ENCODE measurements around the gene NT5C3A. TPM values are rescaled to one million over a fixed set of nuclear protein-coding genes. Genes with fewer than 3 reads are reported as not detected.

Gene NT5C3A
- total and polyA plus RNA-seq, 2 experiments from 2014 or later, result 21.2 to 38.0 TPM

DNA sequence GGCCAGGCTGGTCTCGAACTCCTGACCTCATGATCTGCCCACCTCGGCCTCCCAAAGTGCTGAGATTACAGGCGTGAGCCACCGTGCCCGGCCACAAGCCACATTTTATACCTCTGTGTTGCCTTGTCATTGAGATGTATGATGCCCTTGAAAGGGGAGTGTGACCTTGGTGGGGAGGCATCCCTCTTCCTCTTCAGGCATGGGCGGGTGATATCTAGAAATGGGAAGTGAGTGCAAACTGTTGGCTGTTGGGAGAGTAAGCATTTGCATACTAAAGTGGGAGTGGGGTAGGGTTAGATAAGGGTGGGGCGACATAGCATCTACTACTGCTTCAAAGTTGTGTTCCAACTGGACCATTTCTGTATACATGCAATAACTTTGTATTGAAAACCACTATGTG, 26.6 kb upstream of the NT5C3A start:
- H3K27me3 ChIP-seq, result no peaks in the 10 kb centered on the region
- 94% methylated on average over 7 of the region's 7 CpGs for WGBS (ENCODE audit: low lambda C conversion rate, missing lambda C conversion rate)
- H3K36me3 ChIP-seq (replicated peaks; ENCODE audit: insufficient read depth, low read depth), result no peaks in the 10 kb centered on the region
- no peak overlapping the region for H3K4me3 ChIP-seq
- no peaks in the 10 kb centered on the region for H3K9me2 ChIP-seq (replicated peaks; ENCODE audit: insufficient read depth)
- H3K27ac ChIP-seq, result no peak overlapping the region
- no peaks in the 10 kb centered on the region for H4K20me1 ChIP-seq (ENCODE audit: insufficient read depth, poor library complexity, severe bottlenecking)
- DNase-seq (ENCODE audit: low spot score), result no peak
- H3K9me3 ChIP-seq (ENCODE audit: low read depth), result no peaks in the 10 kb centered on the region
- no peak overlapping the region for H3K4me2 ChIP-seq
- H2AFZ ChIP-seq, result no peak overlapping the region
- no peaks in the 10 kb centered on the region for H3K79me2 ChIP-seq
- TF ChIP-seq EZH2 (IDR thresholded peaks at IDR 0.05; ENCODE audit: borderline replicate concordance) (no peak), EZH2phosphoT487 (IDR thresholded peaks at IDR 0.05; ENCODE audit: low read depth, severe bottlenecking, unreplicated experiment) (no peak)
- TF ChIP-seq, protein P1, sequence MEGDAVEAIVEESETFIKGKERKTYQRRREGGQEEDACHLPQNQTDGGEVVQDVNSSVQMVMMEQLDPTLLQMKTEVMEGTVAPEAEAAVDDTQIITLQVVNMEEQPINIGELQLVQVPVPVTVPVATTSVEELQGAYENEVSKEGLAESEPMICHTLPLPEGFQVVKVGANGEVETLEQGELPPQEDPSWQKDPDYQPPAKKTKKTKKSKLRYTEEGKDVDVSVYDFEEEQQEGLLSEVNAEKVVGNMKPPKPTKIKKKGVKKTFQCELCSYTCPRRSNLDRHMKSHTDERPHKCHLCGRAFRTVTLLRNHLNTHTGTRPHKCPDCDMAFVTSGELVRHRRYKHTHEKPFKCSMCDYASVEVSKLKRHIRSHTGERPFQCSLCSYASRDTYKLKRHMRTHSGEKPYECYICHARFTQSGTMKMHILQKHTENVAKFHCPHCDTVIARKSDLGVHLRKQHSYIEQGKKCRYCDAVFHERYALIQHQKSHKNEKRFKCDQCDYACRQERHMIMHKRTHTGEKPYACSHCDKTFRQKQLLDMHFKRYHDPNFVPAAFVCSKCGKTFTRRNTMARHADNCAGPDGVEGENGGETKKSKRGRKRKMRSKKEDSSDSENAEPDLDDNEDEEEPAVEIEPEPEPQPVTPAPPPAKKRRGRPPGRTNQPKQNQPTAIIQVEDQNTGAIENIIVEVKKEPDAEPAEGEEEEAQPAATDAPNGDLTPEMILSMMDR (IDR thresholded peaks at IDR 0.05; ENCODE audit: poor library complexity), result no peak
- H3K4me1 ChIP-seq (ENCODE audit: insufficient read depth), result no peaks in the 10 kb centered on the region

DNA sequence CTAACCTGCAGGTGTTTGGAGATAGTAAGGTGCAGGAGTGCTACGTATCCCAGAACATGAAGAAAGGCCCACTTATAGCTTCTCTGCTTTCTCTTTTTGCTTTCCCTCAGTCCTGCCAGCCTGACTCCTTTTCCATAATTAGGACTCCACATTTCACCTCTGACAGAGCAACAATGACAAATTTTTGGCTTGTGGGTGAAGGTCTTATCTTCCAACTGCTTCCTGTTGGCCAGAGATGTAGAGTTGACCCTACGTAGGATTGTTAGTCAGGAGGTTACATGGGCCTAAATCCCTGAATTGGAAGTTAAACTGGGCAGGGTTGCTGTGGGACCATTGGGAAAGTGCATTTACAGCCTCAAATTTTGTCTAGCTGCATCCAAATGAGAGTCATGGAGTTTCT, 25.3 kb upstream of the NT5C3A start:
- Histone ChIP-seq H4K20me1 (ENCODE audit: insufficient read depth, poor library complexity, severe bottlenecking) (no peaks in the 10 kb centered on the region), H3K79me2 (no peaks in the 10 kb centered on the region), H3K4me1 (ENCODE audit: insufficient read depth) (no peaks in the 10 kb centered on the region), H3K4me2 (no peak overlapping the region), H3K36me3 (replicated peaks; ENCODE audit: insufficient read depth, low read depth) (no peaks in the 10 kb centered on the region), H3K27me3 (no peaks in the 10 kb centered on the region), H3K9me3 (ENCODE audit: low read depth) (no peaks in the 10 kb centered on the region), H3K4me3 (no peak overlapping the region), H3K27ac (no peak overlapping the region), H2AFZ (no peak overlapping the region), H3K9me2 (replicated peaks; ENCODE audit: insufficient read depth) (no peaks in the 10 kb centered on the region)
- no peak for DNase-seq (ENCODE audit: low spot score)
- 95% methylated on average over 2 of the region's 2 CpGs for WGBS (ENCODE audit: low lambda C conversion rate, missing lambda C conversion rate)
- TF ChIP-seq, protein P1 (IDR thresholded peaks at IDR 0.05; ENCODE audit: poor library complexity), result no peak
- TF ChIP-seq EZH2 (IDR thresholded peaks at IDR 0.05; ENCODE audit: borderline replicate concordance) (no peak), EZH2phosphoT487 (IDR thresholded peaks at IDR 0.05; ENCODE audit: low read depth, severe bottlenecking, unreplicated experiment) (no peak)

DNA sequence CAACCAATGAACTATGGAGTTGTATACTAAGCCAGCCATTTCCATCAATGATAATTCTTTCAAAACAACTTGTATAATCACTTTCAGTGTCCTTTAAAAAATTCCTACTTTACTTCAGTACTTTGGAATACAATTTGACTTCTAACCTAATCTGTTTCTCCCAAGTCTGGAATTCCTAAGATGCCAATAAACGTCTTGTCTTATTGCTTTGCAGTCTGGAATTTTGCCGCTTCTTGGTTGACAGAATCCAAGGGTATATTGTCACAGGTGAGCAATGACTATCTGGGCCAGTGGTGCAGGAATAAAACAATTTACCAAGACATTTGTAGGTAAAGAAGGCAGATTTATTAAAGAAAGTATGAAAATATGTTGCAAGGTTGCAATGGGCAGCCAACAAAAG, 24.8 kb upstream of the NT5C3A start:
- 46% methylated on average over 2 of the region's 2 CpGs for WGBS (ENCODE audit: low lambda C conversion rate, missing lambda C conversion rate)
- no peak overlapping the region for H2AFZ ChIP-seq

More for the DNA sequence above, 24.8 kb upstream of the NT5C3A start:
- Histone ChIP-seq H3K4me1 (ENCODE audit: insufficient read depth) (no peaks in the 10 kb centered on the region), H3K36me3 (replicated peaks; ENCODE audit: insufficient read depth, low read depth) (no peaks in the 10 kb centered on the region), H3K79me2 (no peaks in the 10 kb centered on the region), H3K9me3 (ENCODE audit: low read depth) (no peaks in the 10 kb centered on the region), H3K27ac (no peak overlapping the region), H3K4me3 (no peak overlapping the region), H4K20me1 (ENCODE audit: insufficient read depth, poor library complexity, severe bottlenecking) (no peaks in the 10 kb centered on the region), H3K4me2 (no peak overlapping the region), H3K9me2 (replicated peaks; ENCODE audit: insufficient read depth) (no peaks in the 10 kb centered on the region), H3K27me3 (no peaks in the 10 kb centered on the region)
- TF ChIP-seq EZH2phosphoT487 (IDR thresholded peaks at IDR 0.05; ENCODE audit: low read depth, severe bottlenecking, unreplicated experiment), result no peak
- no peak for TF ChIP-seq EZH2 (IDR thresholded peaks at IDR 0.05; ENCODE audit: borderline replicate concordance)
- TF ChIP-seq, protein P1 (IDR thresholded peaks at IDR 0.05; ENCODE audit: poor library complexity), result no peak
- no peak for DNase-seq (ENCODE audit: low spot score)
